NOMO-1 (cell line): Measurements from ENCODE around the gene GRID1.
"Not testable (repeated sequence)": the region's sequence is repeated elsewhere in the genome, so short reads cannot be mapped to it uniquely, and the experiment has no call there.

Source experiments
- DNase-seq, 2 experiments: peaks; one replicate each; lab custom pipeline; 2025; ENCODE audit not compliant: unreplicated experiment in 2 of 2; lab: John Stamatoyannopoulos, UW

GRID1 gene

GRCh38 chr10:85868627-85869499 lies 497.7 kb downstream of the GRID1 start:
- no peak for DNase-seq

- no peak for DNase-seq
Measured at GRCh38 chr10:85864868-85865526, 501.6 kb downstream of the GRID1 start.

GRCh38 chr10:85864173-85864549 lies 502.4 kb downstream of the GRID1 start:
- no peak for DNase-seq

- DNase-seq = no peak
Measured at GRCh38 chr10:85863301-85864172, 503.1 kb downstream of the GRID1 start.

- no peak for DNase-seq
Measured at GRCh38 chr10:85862771-85863170, 503.8 kb downstream of the GRID1 start.

- DNase-seq = no peak
Measured at GRCh38 chr10:85861513-85862197, 504.9 kb downstream of the GRID1 start.

GRCh38 chr10:85859859-85860258 lies 506.7 kb downstream of the GRID1 start:
- no peak for DNase-seq

GRCh38 chr10:85858776-85859515 lies 507.6 kb downstream of the GRID1 start:
- no peak for DNase-seq

GRCh38 chr10:85857791-85858190 lies 508.8 kb downstream of the GRID1 start:
- DNase-seq = no peak

- DNase-seq = no peak
Measured at GRCh38 chr10:85857305-85857704, 509.3 kb downstream of the GRID1 start.

- no peak for DNase-seq
Measured at GRCh38 chr10:85851934-85852333, 514.7 kb downstream of the GRID1 start.

GRCh38 chr10:85851325-85851724 lies 515.3 kb downstream of the GRID1 start:
- DNase-seq = no peak

- DNase-seq = no peak
Measured at GRCh38 chr10:85850736-85851135, 515.9 kb downstream of the GRID1 start.

- DNase-seq = no peak
Measured at GRCh38 chr10:85849315-85849714, 517.3 kb downstream of the GRID1 start.

- no peak for DNase-seq
Measured at GRCh38 chr10:85848756-85849155, 517.8 kb downstream of the GRID1 start.

- DNase-seq = no peak
Measured at GRCh38 chr10:85847085-85847484, 519.5 kb downstream of the GRID1 start.

GRCh38 chr10:85838660-85839059 lies 527.9 kb downstream of the GRID1 start:
- not testable (repeated sequence) for DNase-seq

GRCh38 chr10:85832988-85833387 lies 533.6 kb downstream of the GRID1 start:
- DNase-seq = no peak

GRCh38 chr10:85831422-85831821 lies 535.2 kb downstream of the GRID1 start:
- DNase-seq = no peak

GRCh38 chr10:85826377-85826776 lies 540.2 kb downstream of the GRID1 start:
- DNase-seq = no peak
